Epithelial cell of esophagus (primary cell): Measurements from ENCODE around the gene SLC19A1.

ENCODE experiments used
- DNase-seq: peaks from one replicate; pipeline ENCODE4 v3.0.0; 2010; ENCODE audit warnings: low read depth
- H3K4me3 ChIP-seq: 2 replicates; pipeline ENCODE4 v1.5.1; 2011; ENCODE audit warnings: mild to moderate bottlenecking, low read length, control low read depth
- CTCF ChIP-seq: IDR thresholded peaks from 2 replicates; pipeline ENCODE4 v1.5.1; 2011; ENCODE audit warnings: low read depth, mild to moderate bottlenecking, low read length, control low read depth, inconsistent platforms; ENCODE audit not compliant: insufficient read depth; ENCODE audit errors: missing control alignments

The SLC19A1 gene

DNA sequence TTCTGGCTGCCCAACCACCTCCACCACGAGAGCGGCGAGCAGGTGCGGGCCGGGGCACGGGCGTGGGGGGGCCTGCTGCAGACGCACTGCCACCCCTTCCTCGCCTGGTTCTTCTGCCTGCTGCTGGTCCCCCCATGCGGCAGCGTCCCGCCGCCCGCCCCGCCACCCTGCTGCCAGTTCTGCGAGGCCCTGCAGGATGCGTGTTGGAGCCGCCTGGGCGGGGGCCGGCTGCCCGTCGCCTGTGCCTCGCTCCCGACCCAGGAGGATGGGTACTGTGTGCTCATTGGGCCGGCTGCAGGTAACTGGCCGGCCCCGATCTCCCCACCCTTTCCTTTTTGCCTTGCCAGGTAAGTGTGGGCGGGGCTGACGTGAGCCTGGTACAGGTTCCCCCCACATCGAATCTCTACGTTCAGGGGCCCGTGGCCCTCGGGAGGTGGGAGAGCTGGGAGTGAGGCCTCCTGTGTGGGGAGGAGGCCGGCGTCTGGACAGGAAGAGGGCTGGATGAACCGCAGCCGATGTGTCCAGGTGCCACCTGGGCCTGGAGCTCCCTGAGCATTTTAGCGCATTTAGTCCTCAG lies 85.6 kb downstream of the SLC19A1 start:
- H3K4me3 ChIP-seq, result no peak overlapping the region
- no peak for DNase-seq
- TF ChIP-seq CTCF, result no peak

GRCh38 chr21:45455674-45456583 lies 86.3 kb downstream of the SLC19A1 start:
- no peak for TF ChIP-seq CTCF
- no peak for DNase-seq
- no peak overlapping the region for H3K4me3 ChIP-seq

GRCh38 chr21:45454926-45455673 lies 87.1 kb downstream of the SLC19A1 start:
- TF ChIP-seq CTCF, result no peak
- H3K4me3 ChIP-seq, result no peak overlapping the region
- peak; percentile 48 for DNase-seq

DNA sequence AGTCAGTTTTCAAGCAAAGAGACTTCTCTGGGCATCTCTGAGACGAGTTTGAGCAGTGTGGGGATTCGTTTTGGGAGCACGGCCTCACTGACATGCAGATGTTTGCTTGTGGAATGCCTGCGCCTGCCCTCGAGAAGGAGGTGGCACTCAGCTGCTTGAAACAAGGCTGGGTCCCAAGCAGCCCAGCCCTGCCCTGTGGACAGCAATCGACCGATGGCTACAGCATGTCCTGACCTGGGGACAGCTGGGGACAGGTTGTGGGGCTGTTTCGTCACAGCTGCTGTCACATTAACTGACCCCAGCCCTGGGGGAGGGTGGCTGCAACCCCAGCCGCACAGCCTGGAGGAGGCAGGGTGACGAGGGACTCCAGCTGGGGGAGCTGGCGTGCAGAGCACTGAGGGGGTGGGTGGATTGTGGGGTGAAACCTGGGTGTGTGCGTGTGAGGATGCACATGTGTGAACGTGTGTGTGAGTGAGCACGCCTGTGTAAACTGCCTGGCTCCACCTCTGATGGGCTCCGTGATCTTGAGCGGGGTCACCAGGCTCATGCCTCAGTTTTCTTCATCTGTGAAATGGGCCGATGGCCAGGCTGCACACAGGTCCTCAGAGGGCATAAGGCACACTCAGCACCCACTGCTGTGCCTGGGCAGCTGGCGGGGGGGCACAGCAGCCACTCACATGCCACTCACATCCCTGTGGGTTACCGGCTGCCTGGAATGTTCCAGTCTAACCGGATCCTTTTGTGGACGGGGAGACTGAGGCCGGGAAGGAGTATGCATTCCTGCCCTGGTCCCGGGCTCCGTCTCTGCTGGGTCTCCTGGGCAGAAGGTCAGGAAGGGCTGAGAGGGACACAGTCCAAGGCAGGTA lies 87.9 kb downstream of the SLC19A1 start:
- H3K4me3 ChIP-seq, result no peak overlapping the region
- no peak for TF ChIP-seq CTCF
- peak; percentile 50 for DNase-seq

DNA sequence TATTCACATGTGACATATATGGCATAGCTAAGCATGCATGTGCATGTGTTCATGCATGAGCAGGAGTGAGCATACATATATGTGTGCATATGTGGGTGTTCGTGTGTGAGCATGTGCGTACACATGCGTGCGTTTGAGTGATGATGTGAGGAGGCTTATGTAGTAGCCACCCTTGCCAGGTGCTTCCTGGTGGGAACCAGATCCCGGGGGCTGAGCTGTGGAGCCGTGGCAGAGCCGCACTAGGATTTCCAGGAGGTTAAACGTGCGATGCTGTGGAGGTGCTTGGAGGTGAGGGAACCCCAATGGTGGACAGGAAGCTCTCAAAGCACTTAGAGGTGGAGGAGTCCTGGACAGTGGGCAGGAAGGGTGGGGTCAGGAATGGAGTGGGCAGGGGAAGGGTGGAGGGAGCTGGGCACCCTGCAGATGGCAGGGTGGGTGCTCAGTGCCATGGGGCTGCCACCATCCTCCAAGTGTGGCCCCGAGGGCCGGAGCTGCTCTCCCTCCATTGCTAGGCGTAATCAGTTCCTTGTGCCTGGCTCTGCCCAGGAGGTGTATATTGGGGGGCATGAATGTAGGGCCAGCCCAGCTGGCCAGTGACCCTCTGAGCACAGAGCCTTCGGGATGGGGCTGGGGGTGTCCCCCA lies 88.8 kb downstream of the SLC19A1 start:
- no peak overlapping the region for H3K4me3 ChIP-seq
- no peak for DNase-seq
- TF ChIP-seq CTCF, result no peak
